ENCODE measurements around the gene UMODL1. TPM values are rescaled to one million over a fixed set of nuclear protein-coding genes. Genes with fewer than 3 reads are reported as not detected.

UMODL1 gene
- total and polyA plus RNA-seq, 3 donors from 2014 or later, result 1.7 to 7.8 (median 6.8) TPM

DNA sequence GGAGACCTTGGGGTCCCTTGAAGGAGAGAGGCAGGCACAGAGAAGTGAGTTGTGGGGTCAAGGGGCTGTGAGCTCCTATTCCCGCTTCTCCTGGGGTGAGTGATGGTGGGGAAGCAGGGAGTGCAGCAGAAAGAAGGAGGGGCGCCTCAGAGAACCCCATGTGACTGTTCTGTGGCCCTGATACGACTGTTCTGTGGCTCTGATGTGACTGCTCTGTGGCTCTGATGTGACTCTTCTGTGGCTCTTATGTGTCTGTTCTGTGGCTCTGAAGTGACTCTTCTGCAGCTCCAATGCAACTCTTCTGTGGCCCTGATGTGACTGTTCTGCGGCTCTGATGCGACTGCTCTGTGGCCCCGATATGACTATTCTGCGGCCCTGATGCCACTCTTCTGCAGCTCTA, 29.9 kb upstream of the UMODL1 start:
- H3K9me3 ChIP-seq, result no peaks in the 10 kb centered on the region
- H3K4me3 ChIP-seq, result no peak overlapping the region
- no peaks in the 10 kb centered on the region for H3K36me3 ChIP-seq (ENCODE audit: low read depth, missing control alignments)
- intact Hi-C loops (cut with DNase I; ENCODE audit: low total_unique reads), result no loop called here
- no peak for DNase-seq
- H3K27me3 ChIP-seq, result no peaks in the 10 kb centered on the region
- TF ChIP-seq POLR2A (IDR thresholded peaks at IDR 0.05), result no peak
- TF ChIP-seq, protein P1, sequence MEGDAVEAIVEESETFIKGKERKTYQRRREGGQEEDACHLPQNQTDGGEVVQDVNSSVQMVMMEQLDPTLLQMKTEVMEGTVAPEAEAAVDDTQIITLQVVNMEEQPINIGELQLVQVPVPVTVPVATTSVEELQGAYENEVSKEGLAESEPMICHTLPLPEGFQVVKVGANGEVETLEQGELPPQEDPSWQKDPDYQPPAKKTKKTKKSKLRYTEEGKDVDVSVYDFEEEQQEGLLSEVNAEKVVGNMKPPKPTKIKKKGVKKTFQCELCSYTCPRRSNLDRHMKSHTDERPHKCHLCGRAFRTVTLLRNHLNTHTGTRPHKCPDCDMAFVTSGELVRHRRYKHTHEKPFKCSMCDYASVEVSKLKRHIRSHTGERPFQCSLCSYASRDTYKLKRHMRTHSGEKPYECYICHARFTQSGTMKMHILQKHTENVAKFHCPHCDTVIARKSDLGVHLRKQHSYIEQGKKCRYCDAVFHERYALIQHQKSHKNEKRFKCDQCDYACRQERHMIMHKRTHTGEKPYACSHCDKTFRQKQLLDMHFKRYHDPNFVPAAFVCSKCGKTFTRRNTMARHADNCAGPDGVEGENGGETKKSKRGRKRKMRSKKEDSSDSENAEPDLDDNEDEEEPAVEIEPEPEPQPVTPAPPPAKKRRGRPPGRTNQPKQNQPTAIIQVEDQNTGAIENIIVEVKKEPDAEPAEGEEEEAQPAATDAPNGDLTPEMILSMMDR (IDR thresholded peaks at IDR 0.05), result no peak
- WGBS, 2 donors, result 95 to 96% methylated on average over 4 to 7 of the region's 7 CpGs
- no peak overlapping the region for H3K27ac ChIP-seq
- peaks cover 2% of the 10 kb centered on the region for H3K4me1 ChIP-seq

DNA sequence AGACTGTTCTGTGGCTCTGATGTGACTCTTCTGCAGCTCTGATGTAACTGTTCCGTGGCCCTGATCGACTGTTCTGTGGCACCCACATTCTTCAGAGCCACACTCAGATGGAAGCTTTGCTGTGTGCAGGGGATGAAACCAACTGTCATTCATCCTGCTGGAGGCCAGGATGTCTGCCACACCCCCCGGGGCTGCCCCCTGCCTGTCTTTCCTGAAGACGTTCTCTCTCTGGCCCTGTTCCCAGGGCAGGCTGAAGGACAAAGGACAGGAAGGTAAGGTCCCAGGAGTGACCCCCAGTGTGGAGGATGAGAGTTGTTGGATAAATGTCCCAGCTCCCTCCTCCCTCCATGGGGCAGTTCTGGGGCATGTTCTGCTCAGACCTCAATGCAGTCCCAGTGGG, 29.4 kb upstream of the UMODL1 start:
- H3K9me3 ChIP-seq, result no peaks in the 10 kb centered on the region
- intact Hi-C loops (cut with DNase I; ENCODE audit: low total_unique reads), result no loop called here
- no peak overlapping the region for H3K4me3 ChIP-seq
- peaks cover 2% of the 10 kb centered on the region for H3K4me1 ChIP-seq
- no peak overlapping the region for H3K27ac ChIP-seq
- WGBS, 2 donors, result 80% methylated on average over 4 of the region's 4 CpGs; no CpG with 5 or more reads in 1 of the 2 donors
- H3K36me3 ChIP-seq (ENCODE audit: low read depth, missing control alignments), result no peaks in the 10 kb centered on the region
- H3K27me3 ChIP-seq, result no peaks in the 10 kb centered on the region
- TF ChIP-seq POLR2A (IDR thresholded peaks at IDR 0.05), result no peak
- TF ChIP-seq, protein P1 (IDR thresholded peaks at IDR 0.05), result no peak
- DNase-seq, result no peak

DNA sequence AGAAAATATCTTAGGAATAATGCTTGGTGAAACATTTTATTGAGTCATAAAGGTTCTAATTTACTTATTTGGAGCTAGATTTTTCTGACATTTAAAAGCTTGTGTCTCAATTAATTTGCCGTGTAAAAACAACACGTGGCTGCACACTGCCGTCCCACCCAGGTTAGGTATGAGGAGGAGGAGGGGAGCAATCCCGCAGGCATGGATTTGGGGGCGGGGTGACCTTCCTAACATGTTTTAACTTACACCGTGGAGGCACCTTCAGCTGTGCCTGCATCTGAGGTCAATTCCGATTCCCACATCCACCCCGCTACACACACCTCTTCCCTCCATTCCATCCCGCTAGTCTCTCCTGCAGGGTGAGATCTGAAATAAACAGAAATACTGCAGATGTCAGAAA, 28.5 kb upstream of the UMODL1 start:
- intact Hi-C loops (cut with DNase I; ENCODE audit: low total_unique reads), result no loop called here
- TF ChIP-seq, protein P1 (IDR thresholded peaks at IDR 0.05), result no peak
- no peak for TF ChIP-seq POLR2A (IDR thresholded peaks at IDR 0.05)
- Histone ChIP-seq H3K36me3 (ENCODE audit: low read depth, missing control alignments) (no peaks in the 10 kb centered on the region), H3K27ac (no peak overlapping the region), H3K27me3 (no peaks in the 10 kb centered on the region), H3K9me3 (no peaks in the 10 kb centered on the region), H3K4me3 (no peak overlapping the region), H3K4me1 (peaks cover 2% of the 10 kb centered on the region)
- 73 to 83% methylated on average over 9 of the region's 9 CpGs for WGBS, 2 donors
- no peak for DNase-seq

DNA sequence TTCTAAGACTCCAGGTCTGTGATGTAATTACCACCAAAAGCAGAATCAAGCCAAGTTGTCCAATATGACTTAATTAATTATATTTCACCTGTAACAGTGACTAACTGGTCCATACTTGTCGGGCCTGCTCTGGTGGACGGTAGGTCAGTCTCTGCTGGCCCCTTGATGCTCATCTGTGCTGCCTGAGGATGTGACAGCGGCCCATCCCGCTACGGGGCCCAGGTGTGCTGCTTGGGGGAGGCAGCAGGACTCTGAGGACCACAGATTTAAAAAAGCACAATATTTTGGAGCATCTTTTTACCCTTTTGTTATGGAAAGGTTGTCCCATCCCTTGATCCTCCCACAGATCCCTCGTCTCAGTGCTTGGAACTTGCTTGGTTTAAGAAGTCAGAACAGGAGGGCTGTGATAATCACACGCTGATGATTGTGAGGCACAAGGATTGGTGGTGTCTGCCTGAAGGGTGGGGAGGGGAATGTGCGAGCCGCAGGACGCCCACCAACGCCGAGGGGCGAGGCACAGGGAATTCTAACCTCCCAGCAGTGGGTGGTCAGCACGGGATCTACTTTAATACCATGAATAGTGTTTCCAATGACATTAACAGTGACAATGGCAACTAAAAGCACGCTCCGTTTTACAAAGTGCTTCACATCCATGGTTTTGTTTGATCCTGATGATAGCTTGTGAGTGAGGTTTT, 27.8 kb upstream of the UMODL1 start:
- TF ChIP-seq POLR2A (IDR thresholded peaks at IDR 0.05), result no peak
- TF ChIP-seq, protein P1 (IDR thresholded peaks at IDR 0.05), result no peak
- 88 to 89% methylated on average over 16 of the region's 16 CpGs for WGBS, 2 donors
- Histone ChIP-seq H3K4me1 (peaks cover 2% of the 10 kb centered on the region), H3K9me3 (no peaks in the 10 kb centered on the region), H3K27ac (no peak overlapping the region), H3K4me3 (no peak overlapping the region), H3K27me3 (no peaks in the 10 kb centered on the region), H3K36me3 (ENCODE audit: low read depth, missing control alignments) (no peaks in the 10 kb centered on the region)
- intact Hi-C loops (cut with DNase I; ENCODE audit: low total_unique reads), result no loop called here
- DNase-seq, result no peak

DNA sequence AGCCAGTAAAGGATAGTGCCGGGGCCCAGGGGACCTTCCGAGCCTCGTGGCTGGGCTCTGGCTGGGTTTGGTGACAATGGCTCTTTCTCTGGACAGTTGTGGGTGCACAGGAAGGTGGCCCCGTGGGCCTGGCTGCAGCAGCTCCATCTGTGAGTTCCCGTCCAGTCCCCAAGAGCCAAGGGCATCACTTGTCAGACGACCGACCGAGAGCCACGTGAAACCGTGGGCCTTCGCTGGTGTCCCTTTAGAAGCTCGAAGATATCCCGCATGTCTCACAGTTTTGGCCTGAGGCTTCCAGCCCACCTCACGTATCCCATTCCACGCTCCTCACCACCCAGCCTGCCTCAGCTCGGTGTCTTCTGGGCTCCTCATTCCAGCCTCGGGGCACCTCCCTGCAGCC, 27.2 kb upstream of the UMODL1 start:
- TF ChIP-seq, protein P1 (IDR thresholded peaks at IDR 0.05), result no peak
- TF ChIP-seq POLR2A (IDR thresholded peaks at IDR 0.05), result no peak
- H3K27me3 ChIP-seq, result no peaks in the 10 kb centered on the region
- peaks cover 2% of the 10 kb centered on the region for H3K4me1 ChIP-seq
- no peaks in the 10 kb centered on the region for H3K36me3 ChIP-seq (ENCODE audit: low read depth, missing control alignments)
- H3K9me3 ChIP-seq, result no peaks in the 10 kb centered on the region
- WGBS, 2 donors, result 93 to 95% methylated on average over 15 to 17 of the region's 17 CpGs
- no peak overlapping the region for H3K27ac ChIP-seq
- no peak for DNase-seq
- intact Hi-C loops (cut with DNase I; ENCODE audit: low total_unique reads), result no loop called here
- no peak overlapping the region for H3K4me3 ChIP-seq

All from testis (tissue), 3 donors.